Measurements from ENCODE around the gene SNX5. TPM values are rescaled to one million over a fixed set of nuclear protein-coding genes. Genes with fewer than 3 reads are reported as not detected.

SNX5 gene
- total RNA-seq, 1 experiment from 2014 or later = 90.8 TPM

DNA sequence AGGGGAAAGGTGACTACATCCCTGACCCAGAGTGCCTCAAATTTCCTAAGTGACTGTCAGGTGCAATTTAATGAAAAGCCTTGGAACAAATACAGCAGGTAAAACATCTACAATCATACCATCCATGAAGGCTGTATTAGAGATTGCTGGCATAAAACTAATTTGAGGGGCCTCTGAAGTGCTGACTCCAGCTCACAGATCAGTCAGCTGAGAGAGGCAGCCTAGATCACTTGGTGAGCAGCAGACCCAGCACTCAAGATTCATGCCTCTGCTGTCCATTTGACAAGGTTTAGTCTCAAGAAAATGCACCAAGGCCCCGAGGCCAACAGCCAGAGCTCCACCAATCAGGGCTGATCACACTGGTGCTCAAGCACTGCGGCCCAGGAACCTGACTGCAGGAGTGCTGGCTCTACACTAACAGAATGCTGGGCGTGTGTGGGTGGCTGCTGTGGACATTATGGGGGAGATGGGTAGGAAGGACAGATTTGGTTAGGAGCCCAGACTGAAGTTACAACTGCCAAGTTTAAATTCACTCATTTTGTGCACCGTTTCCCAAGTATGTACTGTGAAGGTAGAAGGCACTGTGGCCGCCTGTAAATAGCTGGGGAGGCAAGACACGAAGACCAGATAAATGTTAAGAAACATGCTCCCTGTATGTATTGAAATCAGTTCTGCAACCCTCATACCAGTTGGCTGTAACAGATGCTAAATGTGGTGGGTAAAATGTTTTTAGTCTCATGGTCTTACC is 28.2 kb downstream of the SNX5 start:
- ATAC-seq = peak; percentile 10; the same call in 1 of the 2 replicates
- TF ChIP-seq, protein P1, sequence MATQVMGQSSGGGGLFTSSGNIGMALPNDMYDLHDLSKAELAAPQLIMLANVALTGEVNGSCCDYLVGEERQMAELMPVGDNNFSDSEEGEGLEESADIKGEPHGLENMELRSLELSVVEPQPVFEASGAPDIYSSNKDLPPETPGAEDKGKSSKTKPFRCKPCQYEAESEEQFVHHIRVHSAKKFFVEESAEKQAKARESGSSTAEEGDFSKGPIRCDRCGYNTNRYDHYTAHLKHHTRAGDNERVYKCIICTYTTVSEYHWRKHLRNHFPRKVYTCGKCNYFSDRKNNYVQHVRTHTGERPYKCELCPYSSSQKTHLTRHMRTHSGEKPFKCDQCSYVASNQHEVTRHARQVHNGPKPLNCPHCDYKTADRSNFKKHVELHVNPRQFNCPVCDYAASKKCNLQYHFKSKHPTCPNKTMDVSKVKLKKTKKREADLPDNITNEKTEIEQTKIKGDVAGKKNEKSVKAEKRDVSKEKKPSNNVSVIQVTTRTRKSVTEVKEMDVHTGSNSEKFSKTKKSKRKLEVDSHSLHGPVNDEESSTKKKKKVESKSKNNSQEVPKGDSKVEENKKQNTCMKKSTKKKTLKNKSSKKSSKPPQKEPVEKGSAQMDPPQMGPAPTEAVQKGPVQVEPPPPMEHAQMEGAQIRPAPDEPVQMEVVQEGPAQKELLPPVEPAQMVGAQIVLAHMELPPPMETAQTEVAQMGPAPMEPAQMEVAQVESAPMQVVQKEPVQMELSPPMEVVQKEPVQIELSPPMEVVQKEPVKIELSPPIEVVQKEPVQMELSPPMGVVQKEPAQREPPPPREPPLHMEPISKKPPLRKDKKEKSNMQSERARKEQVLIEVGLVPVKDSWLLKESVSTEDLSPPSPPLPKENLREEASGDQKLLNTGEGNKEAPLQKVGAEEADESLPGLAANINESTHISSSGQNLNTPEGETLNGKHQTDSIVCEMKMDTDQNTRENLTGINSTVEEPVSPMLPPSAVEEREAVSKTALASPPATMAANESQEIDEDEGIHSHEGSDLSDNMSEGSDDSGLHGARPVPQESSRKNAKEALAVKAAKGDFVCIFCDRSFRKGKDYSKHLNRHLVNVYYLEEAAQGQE (IDR thresholded peaks at IDR 0.05; ENCODE audit: insufficient read depth in 1 of 2, low read depth in 2 of 2, low read length in 1 of 2) = no peak
- TF ChIP-seq TCF7L2 (IDR thresholded peaks at IDR 0.05; ENCODE audit: low read depth, low read length) (no peak), SIN3A (IDR thresholded peaks at IDR 0.05; ENCODE audit: borderline replicate concordance, insufficient read depth, low read depth, low read length) (no peak), POLR2AphosphoS5 (IDR thresholded peaks at IDR 0.05; ENCODE audit: low read depth, low read length) (no peak; the same call in 1 of the 2 replicates)
- TF ChIP-seq, protein P2, sequence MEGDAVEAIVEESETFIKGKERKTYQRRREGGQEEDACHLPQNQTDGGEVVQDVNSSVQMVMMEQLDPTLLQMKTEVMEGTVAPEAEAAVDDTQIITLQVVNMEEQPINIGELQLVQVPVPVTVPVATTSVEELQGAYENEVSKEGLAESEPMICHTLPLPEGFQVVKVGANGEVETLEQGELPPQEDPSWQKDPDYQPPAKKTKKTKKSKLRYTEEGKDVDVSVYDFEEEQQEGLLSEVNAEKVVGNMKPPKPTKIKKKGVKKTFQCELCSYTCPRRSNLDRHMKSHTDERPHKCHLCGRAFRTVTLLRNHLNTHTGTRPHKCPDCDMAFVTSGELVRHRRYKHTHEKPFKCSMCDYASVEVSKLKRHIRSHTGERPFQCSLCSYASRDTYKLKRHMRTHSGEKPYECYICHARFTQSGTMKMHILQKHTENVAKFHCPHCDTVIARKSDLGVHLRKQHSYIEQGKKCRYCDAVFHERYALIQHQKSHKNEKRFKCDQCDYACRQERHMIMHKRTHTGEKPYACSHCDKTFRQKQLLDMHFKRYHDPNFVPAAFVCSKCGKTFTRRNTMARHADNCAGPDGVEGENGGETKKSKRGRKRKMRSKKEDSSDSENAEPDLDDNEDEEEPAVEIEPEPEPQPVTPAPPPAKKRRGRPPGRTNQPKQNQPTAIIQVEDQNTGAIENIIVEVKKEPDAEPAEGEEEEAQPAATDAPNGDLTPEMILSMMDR (IDR thresholded peaks at IDR 0.05) = no peak
- H3K4me3 ChIP-seq (ENCODE audit: low read depth in 2 of 2, low read length in 2 of 2) = no peak overlapping the region
- intact Hi-C loops (cut with micrococcal nuclease; ENCODE audit: unreplicated experiment) = no loop called here
- no peaks in the 10 kb centered on the region for H3K9me3 ChIP-seq (ENCODE audit: control insufficient read depth, insufficient read depth, low read depth, low read length)
- in situ Hi-C loops (cut with HindIII; ENCODE audit: low pct_unique_long_range_greater_than_20kb, low sequenced_read_pairs) = no loop called here
- CTCF ChIA-PET = interaction anchor here (0.9 kb wide), 1 partner anchor 258 kb away, joined by 6 read pairs; the partner anchor contains the start of gene RRBP1
- H3K4me1 ChIP-seq (ENCODE audit: control insufficient read depth, insufficient read depth, low read length) = peaks cover 39% of the 10 kb centered on the region
- no TSS peak for BruUV-seq (replicated peaks)
- POLR2A ChIA-PET = interaction anchor here (0.6 kb wide), 1 partner anchor 54 kb away, joined by 7 read pairs; no protein-coding TSS in a partner anchor
- no peak overlapping the region for H3K27ac ChIP-seq (ENCODE audit: low read length)
- H3K27me3 ChIP-seq (ENCODE audit: control insufficient read depth, insufficient read depth, low read length) = no peaks in the 10 kb centered on the region
- H3K36me3 ChIP-seq (ENCODE audit: control insufficient read depth, insufficient read depth, low read length) = peaks cover 29% of the 10 kb centered on the region
- no peak for DNase-seq (ENCODE audit: low read depth, low spot score)

DNA sequence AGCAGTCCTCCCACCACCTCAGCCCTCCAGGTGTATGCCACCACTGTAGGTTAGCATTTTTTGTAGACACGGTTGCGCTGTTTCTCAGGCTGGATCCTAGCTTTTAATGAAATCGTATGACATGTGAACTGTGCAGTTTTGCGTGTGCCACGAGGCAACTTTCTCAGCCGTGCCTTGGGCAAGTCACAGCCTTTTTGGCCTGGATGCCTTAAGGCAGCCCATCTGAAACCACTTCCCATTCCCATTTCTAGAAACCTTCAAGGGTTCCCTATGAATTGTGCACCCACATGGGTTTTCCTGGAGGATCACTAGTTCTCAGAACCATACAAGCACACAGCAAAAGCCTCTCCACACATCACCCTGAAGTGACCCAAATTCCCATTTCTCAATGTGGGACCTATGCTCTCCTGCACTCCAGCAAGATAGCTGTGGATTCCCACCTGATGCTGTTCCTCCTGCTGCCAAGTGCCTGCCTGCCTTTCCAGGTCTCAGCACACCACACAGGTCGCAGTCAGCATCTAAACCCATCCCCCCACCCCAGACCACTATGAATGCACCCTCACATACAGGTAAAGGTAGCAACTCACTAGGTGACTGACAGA is 28.9 kb downstream of the SNX5 start:
- ATAC-seq (peak; percentile 31), DNase-seq (ENCODE audit: low read depth, low spot score) (no peak)
- POLR2A ChIA-PET = no interaction called here
- Histone ChIP-seq H3K4me1 (ENCODE audit: control insufficient read depth, insufficient read depth, low read length) (peaks cover 39% of the 10 kb centered on the region), H3K27me3 (ENCODE audit: control insufficient read depth, insufficient read depth, low read length) (no peaks in the 10 kb centered on the region), H3K36me3 (ENCODE audit: control insufficient read depth, insufficient read depth, low read length) (peaks cover 22% of the 10 kb centered on the region), H3K27ac (ENCODE audit: low read length) (no peak overlapping the region), H3K9me3 (ENCODE audit: control insufficient read depth, insufficient read depth, low read depth, low read length) (no peaks in the 10 kb centered on the region), H3K4me3 (ENCODE audit: low read depth in 2 of 2, low read length in 2 of 2) (no peak overlapping the region)
- intact Hi-C loops (cut with micrococcal nuclease; ENCODE audit: unreplicated experiment) (loop anchor here (1.0 kb wide), 1 partner anchor 434 kb away; no protein-coding TSS in a partner anchor), in situ Hi-C loops (cut with HindIII; ENCODE audit: low pct_unique_long_range_greater_than_20kb, low sequenced_read_pairs) (no loop called here)
- TF ChIP-seq, protein P1 (IDR thresholded peaks at IDR 0.05; ENCODE audit: insufficient read depth in 1 of 2, low read depth in 2 of 2, low read length in 1 of 2) = no peak
- TF ChIP-seq TCF7L2 (IDR thresholded peaks at IDR 0.05; ENCODE audit: low read depth, low read length) (no peak), POLR2AphosphoS5 (IDR thresholded peaks at IDR 0.05; ENCODE audit: low read depth, low read length) (no peak; the same call in 1 of the 2 replicates), SIN3A (IDR thresholded peaks at IDR 0.05; ENCODE audit: borderline replicate concordance, insufficient read depth, low read depth, low read length) (no peak; the same call in 1 of the 2 replicates)
- TF ChIP-seq, protein P2 (IDR thresholded peaks at IDR 0.05) = no peak
- BruUV-seq (replicated peaks) = no TSS peak
- CTCF ChIA-PET = interaction anchor here (0.9 to 1.1 kb wide), 2 partner anchors 10 to 257 kb away, joined by 3 to 6 read pairs; partner anchors contain the start of gene RRBP1
